ENCODE data around the gene ABCF1. TPM values are rescaled to one million over a fixed set of nuclear protein-coding genes. Genes with fewer than 3 reads are reported as not detected.

The ABCF1 gene
- total RNA-seq, 1 experiment from 2014 or later: 53.3 TPM

DNA sequence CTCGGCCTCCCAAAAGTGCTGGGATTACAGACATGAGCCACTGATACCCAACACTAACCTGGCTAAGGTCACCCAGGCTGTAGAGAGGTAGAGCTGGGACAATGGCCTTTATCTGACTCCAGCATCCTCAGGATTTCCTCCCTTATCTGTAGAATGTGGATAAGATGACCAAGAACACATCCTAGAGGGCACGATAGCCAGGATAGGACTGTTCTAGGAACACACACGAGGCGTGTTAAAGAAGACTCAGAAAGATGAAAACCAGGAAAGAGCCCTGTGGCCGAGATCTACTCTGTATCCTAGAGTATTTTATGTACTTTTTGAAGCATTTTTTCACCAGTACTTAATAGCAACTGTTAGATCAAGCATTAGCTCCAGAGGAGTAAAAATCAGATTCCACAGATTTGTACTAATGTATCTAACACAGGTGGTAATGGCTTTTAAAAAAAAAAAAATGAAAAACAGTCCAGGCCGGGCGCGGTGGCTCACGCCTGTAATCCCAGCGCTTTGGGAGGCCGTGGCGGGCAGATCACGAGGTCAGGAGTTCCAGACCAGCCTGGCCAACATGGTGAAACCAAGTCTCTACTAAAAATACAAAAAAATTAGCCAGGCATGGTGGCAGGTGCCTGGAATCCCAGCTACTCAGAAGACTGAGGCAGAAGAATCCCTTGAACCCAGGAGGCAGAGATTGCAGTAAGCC is 28.5 kb downstream of the ABCF1 start:
- no peak for ATAC-seq
- ChIA-PET POLR2A (interaction anchor here (0.6 to 4.2 kb wide), 7 partner anchors 8 to 131 kb away, joined by 3 to 28 read pairs (median 3); no protein-coding TSS in a partner anchor), CTCF (interaction anchor here (1.3 to 1.5 kb wide), 2 partner anchors 11 to 131 kb away, joined by 3 read pairs; no protein-coding TSS in a partner anchor), RAD21 (ENCODE audit: low non-redundant PET in 1 of 2, low total read pairs in 2 of 2, uncharacterized antibody in 2 of 2, unreplicated experiment in 2 of 2) (no interaction called here)
- peaks cover 28 to 42% of the 10 kb centered on the region in 2 experiments for H3K36me3 ChIP-seq (ENCODE audit: control insufficient read depth in 1 of 2, insufficient read depth in 2 of 2, low read length in 2 of 2)
- no peak overlapping the region for H3K9ac ChIP-seq (ENCODE audit: low read length)
- no peak overlapping the region for H3K27ac ChIP-seq (ENCODE audit: low read depth, low read length)
- H3K4me3 ChIP-seq (replicated peaks in 1 of 2; ENCODE audit: low read depth in 1 of 2, low read length in 2 of 2): no peak overlapping the region
- H3K79me2 ChIP-seq (ENCODE audit: insufficient read depth, low read length): no peaks in the 10 kb centered on the region
- H3K9me3 ChIP-seq (ENCODE audit: control insufficient read depth in 1 of 2, insufficient read depth in 1 of 2, low read depth in 1 of 2, low read length in 2 of 2): no peaks in the 10 kb centered on the region
- no peak for DNase-seq (ENCODE audit: low read depth, low spot score)
- no peak overlapping the region for H3K4me2 ChIP-seq (ENCODE audit: low read length)
- H3K9me2 ChIP-seq (ENCODE audit: insufficient read depth): no peaks in the 10 kb centered on the region
- TF ChIP-seq CEBPB (IDR thresholded peaks at IDR 0.05; ENCODE audit: low read depth) (no peak), POLR2A (IDR thresholded peaks at IDR 0.05; ENCODE audit: borderline replicate concordance, extremely low read depth, insufficient read depth, insufficient read length) (no peak), YY1 (IDR thresholded peaks at IDR 0.05; ENCODE audit: extremely low read depth, insufficient replicate concordance, low read depth, low read length) (no peak), SIN3A (IDR thresholded peaks at IDR 0.05; ENCODE audit: low read depth) (no peak), POLR2AphosphoS5 (IDR thresholded peaks at IDR 0.05; ENCODE audit: low read depth, low read length) (no peak; the same call in 1 of the 2 replicates), EZH2phosphoT487 (IDR thresholded peaks at IDR 0.05; ENCODE audit: borderline replicate concordance) (no peak), TCF7L2 (IDR thresholded peaks at IDR 0.05; ENCODE audit: borderline replicate concordance, extremely low read depth, insufficient read depth, insufficient read length) (no peak), SP1 (IDR thresholded peaks at IDR 0.05; ENCODE audit: low read depth) (no peak)
- TF ChIP-seq, protein P1, sequence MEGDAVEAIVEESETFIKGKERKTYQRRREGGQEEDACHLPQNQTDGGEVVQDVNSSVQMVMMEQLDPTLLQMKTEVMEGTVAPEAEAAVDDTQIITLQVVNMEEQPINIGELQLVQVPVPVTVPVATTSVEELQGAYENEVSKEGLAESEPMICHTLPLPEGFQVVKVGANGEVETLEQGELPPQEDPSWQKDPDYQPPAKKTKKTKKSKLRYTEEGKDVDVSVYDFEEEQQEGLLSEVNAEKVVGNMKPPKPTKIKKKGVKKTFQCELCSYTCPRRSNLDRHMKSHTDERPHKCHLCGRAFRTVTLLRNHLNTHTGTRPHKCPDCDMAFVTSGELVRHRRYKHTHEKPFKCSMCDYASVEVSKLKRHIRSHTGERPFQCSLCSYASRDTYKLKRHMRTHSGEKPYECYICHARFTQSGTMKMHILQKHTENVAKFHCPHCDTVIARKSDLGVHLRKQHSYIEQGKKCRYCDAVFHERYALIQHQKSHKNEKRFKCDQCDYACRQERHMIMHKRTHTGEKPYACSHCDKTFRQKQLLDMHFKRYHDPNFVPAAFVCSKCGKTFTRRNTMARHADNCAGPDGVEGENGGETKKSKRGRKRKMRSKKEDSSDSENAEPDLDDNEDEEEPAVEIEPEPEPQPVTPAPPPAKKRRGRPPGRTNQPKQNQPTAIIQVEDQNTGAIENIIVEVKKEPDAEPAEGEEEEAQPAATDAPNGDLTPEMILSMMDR (IDR thresholded peaks at IDR 0.05 in 2 of 3, conservative IDR thresholded peaks at IDR 0.05 in 1 of 3; ENCODE audit: borderline replicate concordance in 1 of 3, insufficient read depth in 1 of 3, low read depth in 2 of 3, low read length in 2 of 3): no peak
- TF ChIP-seq, protein P2, sequence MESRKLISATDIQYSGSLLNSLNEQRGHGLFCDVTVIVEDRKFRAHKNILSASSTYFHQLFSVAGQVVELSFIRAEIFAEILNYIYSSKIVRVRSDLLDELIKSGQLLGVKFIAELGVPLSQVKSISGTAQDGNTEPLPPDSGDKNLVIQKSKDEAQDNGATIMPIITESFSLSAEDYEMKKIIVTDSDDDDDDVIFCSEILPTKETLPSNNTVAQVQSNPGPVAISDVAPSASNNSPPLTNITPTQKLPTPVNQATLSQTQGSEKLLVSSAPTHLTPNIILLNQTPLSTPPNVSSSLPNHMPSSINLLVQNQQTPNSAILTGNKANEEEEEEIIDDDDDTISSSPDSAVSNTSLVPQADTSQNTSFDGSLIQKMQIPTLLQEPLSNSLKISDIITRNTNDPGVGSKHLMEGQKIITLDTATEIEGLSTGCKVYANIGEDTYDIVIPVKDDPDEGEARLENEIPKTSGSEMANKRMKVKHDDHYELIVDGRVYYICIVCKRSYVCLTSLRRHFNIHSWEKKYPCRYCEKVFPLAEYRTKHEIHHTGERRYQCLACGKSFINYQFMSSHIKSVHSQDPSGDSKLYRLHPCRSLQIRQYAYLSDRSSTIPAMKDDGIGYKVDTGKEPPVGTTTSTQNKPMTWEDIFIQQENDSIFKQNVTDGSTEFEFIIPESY (IDR thresholded peaks at IDR 0.05; ENCODE audit: extremely low read depth, insufficient replicate concordance, low read length): no peak
- TF ChIP-seq, protein P3, sequence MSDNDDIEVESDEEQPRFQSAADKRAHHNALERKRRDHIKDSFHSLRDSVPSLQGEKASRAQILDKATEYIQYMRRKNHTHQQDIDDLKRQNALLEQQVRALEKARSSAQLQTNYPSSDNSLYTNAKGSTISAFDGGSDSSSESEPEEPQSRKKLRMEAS (IDR thresholded peaks at IDR 0.05): no peak
- TF ChIP-seq, protein P4, sequence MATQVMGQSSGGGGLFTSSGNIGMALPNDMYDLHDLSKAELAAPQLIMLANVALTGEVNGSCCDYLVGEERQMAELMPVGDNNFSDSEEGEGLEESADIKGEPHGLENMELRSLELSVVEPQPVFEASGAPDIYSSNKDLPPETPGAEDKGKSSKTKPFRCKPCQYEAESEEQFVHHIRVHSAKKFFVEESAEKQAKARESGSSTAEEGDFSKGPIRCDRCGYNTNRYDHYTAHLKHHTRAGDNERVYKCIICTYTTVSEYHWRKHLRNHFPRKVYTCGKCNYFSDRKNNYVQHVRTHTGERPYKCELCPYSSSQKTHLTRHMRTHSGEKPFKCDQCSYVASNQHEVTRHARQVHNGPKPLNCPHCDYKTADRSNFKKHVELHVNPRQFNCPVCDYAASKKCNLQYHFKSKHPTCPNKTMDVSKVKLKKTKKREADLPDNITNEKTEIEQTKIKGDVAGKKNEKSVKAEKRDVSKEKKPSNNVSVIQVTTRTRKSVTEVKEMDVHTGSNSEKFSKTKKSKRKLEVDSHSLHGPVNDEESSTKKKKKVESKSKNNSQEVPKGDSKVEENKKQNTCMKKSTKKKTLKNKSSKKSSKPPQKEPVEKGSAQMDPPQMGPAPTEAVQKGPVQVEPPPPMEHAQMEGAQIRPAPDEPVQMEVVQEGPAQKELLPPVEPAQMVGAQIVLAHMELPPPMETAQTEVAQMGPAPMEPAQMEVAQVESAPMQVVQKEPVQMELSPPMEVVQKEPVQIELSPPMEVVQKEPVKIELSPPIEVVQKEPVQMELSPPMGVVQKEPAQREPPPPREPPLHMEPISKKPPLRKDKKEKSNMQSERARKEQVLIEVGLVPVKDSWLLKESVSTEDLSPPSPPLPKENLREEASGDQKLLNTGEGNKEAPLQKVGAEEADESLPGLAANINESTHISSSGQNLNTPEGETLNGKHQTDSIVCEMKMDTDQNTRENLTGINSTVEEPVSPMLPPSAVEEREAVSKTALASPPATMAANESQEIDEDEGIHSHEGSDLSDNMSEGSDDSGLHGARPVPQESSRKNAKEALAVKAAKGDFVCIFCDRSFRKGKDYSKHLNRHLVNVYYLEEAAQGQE (IDR thresholded peaks at IDR 0.05; ENCODE audit: low read depth): no peak
- BruUV-seq (replicated peaks): no TSS peak
- intact Hi-C loops (cut with micrococcal nuclease): loop anchor here (5.0 kb wide), 1 partner anchor 133 kb away; no protein-coding TSS in a partner anchor
- no peaks in the 10 kb centered on the region; the same call in 1 of the 2 replicates for H4K20me1 ChIP-seq (ENCODE audit: insufficient read depth)
- no peaks in the 10 kb centered on the region for H3K27me3 ChIP-seq (ENCODE audit: insufficient read depth, low read length)
- no peak overlapping the region for H2AFZ ChIP-seq (ENCODE audit: low read depth, low read length, poor library complexity, severe bottlenecking)
- peaks cover 0 to 14% of the 10 kb centered on the region in 2 experiments; a peak in 2 of 4 replicates for H3K4me1 ChIP-seq (ENCODE audit: control insufficient read depth in 1 of 2, insufficient read depth in 2 of 2, low read length in 2 of 2)

Measured in HCT116 (cell line).